AG04449 (cell line): Measurements from ENCODE around the gene MN1.

Experiments
- CTCF ChIA-PET: fragments of 350-600 bp; formaldehyde crosslinking; extraction: SDS; loops from one replicate; lab custom pipeline; 2021; ENCODE audit warnings: antibody characterized with exemption; lab: Yijun Ruan, JAX
- POLR2A ChIA-PET: fragments of 400-600, 350-600 bp; formaldehyde crosslinking; extraction: SDS; loops from one replicate; lab custom pipeline; 2020; ENCODE audit warnings: antibody characterized with exemption, inconsistent platforms; lab: Yijun Ruan, JAX
- DNase-seq: peaks from one replicate; pipeline ENCODE4 v3.0.0-alpha.2; 2010; ENCODE audit warnings: low read depth, low spot score
- H3K4me3 ChIP-seq: 2 replicates; pipeline ENCODE4 v1.5.1; 2011; ENCODE audit warnings: low read depth, mild to moderate bottlenecking, control low read depth, low read length
- CTCF ChIP-seq: IDR thresholded peaks from one replicate; pipeline ENCODE4 v1.5.1; 2011; ENCODE audit warnings: mild to moderate bottlenecking, moderate library complexity, low read length, control low read depth, inconsistent platforms; ENCODE audit not compliant: insufficient read depth; ENCODE audit errors: missing control alignments

Gene MN1

GRCh38 chr22:27711756-27712155 lies 89.8 kb downstream of the MN1 start:
- ChIA-PET POLR2A (no interaction called here), CTCF (interaction anchor here (1.1 kb wide), 1 partner anchor 33 kb away, joined by 3 read pairs; no protein-coding TSS in a partner anchor)
- no peak for TF ChIP-seq CTCF
- no peak overlapping the region for H3K4me3 ChIP-seq
- DNase-seq, result no peak

GRCh38 chr22:27711012-27711411 lies 90.5 kb downstream of the MN1 start:
- ChIA-PET CTCF (no interaction called here), POLR2A (no interaction called here)
- no peak overlapping the region for H3K4me3 ChIP-seq
- no peak for DNase-seq
- TF ChIP-seq CTCF, result no peak

- POLR2A ChIA-PET, result no interaction called here
- no peak for DNase-seq
- CTCF ChIA-PET, result no interaction called here
- TF ChIP-seq CTCF, result no peak
- no peak overlapping the region for H3K4me3 ChIP-seq
These were observed 91.5 kb downstream of the MN1 start for GRCh38 chr22:27709919-27710675.

GRCh38 chr22:27706489-27706888 lies 95.1 kb downstream of the MN1 start:
- CTCF ChIA-PET, result no interaction called here
- H3K4me3 ChIP-seq, result no peak overlapping the region
- no peak for TF ChIP-seq CTCF
- POLR2A ChIA-PET, result no interaction called here
- no peak for DNase-seq

- TF ChIP-seq CTCF, result no peak
- CTCF ChIA-PET, result no interaction called here
- POLR2A ChIA-PET, result no interaction called here
- H3K4me3 ChIP-seq, result no peak overlapping the region
- no peak for DNase-seq
These were observed 96.0 kb downstream of the MN1 start for GRCh38 chr22:27705408-27706080.

- CTCF ChIA-PET, result no interaction called here
- H3K4me3 ChIP-seq, result no peak overlapping the region
- DNase-seq, result no peak
- POLR2A ChIA-PET, result no interaction called here
- no peak for TF ChIP-seq CTCF
These were observed 97.0 kb downstream of the MN1 start for GRCh38 chr22:27704581-27704980.
